HUES48 (cell line): ENCODE results near the gene LAMB2.

ENCODE experiments used
- H3K27ac ChIP-seq: one replicate; pipeline ENCODE4 v1.7.0; 2013; ENCODE audit warnings: low read depth, low read length, inconsistent platforms
- H3K27me3 ChIP-seq: 2 replicates; pipeline ENCODE4 v1.6.1; 2013; ENCODE audit warnings: mild to moderate bottlenecking, low read length; ENCODE audit not compliant: control insufficient read depth, insufficient read depth
- H3K36me3 ChIP-seq: 2 replicates; pipeline ENCODE4 v1.6.1; 2013; ENCODE audit warnings: low read length; ENCODE audit not compliant: control insufficient read depth, insufficient read depth
- H3K4me1 ChIP-seq: 2 replicates; pipeline ENCODE4 v1.6.1; 2013; ENCODE audit warnings: mild to moderate bottlenecking, low read length; ENCODE audit not compliant: control insufficient read depth, insufficient read depth
- H3K4me3 ChIP-seq: 2 replicates; pipeline ENCODE4 v1.5.1; 2013; ENCODE audit warnings: mild to moderate bottlenecking, low read depth, low read length
- H3K9ac ChIP-seq: 2 replicates; pipeline ENCODE4 v1.6.1; 2013; ENCODE audit warnings: mild to moderate bottlenecking, low read depth, low read length, moderate library complexity
- H3K9me3 ChIP-seq: 2 replicates; pipeline ENCODE4 v1.6.1; 2013; ENCODE audit warnings: low read length; ENCODE audit not compliant: control insufficient read depth, insufficient read depth

The LAMB2 gene

DNA sequence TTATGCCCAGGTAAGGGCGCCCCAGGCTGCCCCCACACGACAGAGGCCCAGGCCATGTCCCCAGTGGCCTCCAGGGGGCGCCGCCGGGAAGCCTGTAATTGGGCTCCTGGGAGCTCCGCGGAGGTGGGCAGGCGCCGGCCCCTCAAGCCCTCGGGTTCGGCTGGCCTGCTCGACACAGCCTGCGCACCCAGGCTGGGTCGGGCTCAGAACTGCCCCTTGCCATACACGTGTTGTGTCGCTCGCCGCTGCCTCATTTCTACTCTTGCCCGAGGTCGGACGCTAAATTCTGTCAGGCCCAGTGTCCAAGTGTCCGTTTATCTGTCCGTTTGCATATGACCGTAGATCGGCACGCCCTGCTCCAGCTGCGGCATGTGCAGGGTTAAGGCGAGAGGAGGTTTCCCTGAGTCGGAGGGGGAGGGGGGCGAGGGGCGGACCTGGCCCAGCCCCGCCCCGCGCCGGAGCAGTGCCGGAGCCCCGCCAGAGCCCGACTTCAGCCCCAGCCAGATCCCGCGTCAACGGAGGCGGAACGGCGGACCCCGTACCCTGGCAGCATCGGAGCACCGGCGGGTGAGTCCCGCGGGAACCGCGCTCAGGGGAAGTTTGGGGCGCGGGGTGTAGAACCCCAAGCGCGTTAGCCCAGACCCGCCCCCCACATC lies 38.4 kb upstream of the LAMB2 start, which contains the start of gene KLHDC8B:
KLHDC8B (plus strand) TSS at position 480 of the 656 bp plus-strand sequence. CDS start 1,172 bp downstream, outside the sequence.
- H3K36me3 ChIP-seq = no peaks in the 10 kb centered on the region; the same call in 1 of the 2 replicates
- no peaks in the 10 kb centered on the region for H3K9me3 ChIP-seq
- H3K9ac ChIP-seq = peak within 1 kb of the TSS; percentile 70
- H3K27ac ChIP-seq = peak within 1 kb of the TSS; percentile 69
- H3K4me3 ChIP-seq = peak within 1 kb of the TSS; percentile 88
- H3K27me3 ChIP-seq = no peaks in the 10 kb centered on the region; the same call in 1 of the 2 replicates
- H3K4me1 ChIP-seq = peaks cover 14% of the 10 kb centered on the region

DNA sequence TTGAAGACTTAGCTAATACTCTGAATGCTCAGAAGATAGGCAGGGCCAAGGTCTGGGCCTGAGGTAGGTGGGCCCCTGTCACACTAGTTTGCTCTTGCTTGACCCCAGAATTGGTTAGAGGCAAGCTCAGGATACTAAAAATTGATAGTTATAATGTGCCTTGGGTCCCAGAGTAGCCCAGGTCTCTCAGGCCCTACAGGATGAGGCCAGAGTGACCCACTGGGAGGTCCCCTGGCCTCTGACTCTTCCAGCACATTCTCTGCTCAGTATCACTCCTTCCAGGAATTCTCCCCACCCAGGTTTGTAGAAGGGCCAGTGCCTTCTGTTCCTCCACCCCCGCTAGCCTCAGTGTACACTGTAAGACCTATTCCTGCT lies 37.9 kb upstream of the LAMB2 start:
- H3K27me3 ChIP-seq = no peaks in the 10 kb centered on the region; the same call in 1 of the 2 replicates
- H3K9me3 ChIP-seq = no peaks in the 10 kb centered on the region
- no peak overlapping the region for H3K9ac ChIP-seq
- no peaks in the 10 kb centered on the region; the same call in 1 of the 2 replicates for H3K36me3 ChIP-seq
- no peak overlapping the region for H3K4me3 ChIP-seq
- peaks cover 15% of the 10 kb centered on the region for H3K4me1 ChIP-seq
- H3K27ac ChIP-seq = no peak overlapping the region

GRCh38 chr3:49166752-49167556 lies 34.1 kb upstream of the LAMB2 start:
- peaks cover 13% of the 10 kb centered on the region for H3K4me1 ChIP-seq
- H3K9me3 ChIP-seq = no peaks in the 10 kb centered on the region
- H3K36me3 ChIP-seq = peaks cover 22% of the 10 kb centered on the region
- peak overlapping the region; percentile 84 for H3K4me3 ChIP-seq
- H3K27ac ChIP-seq = no peak overlapping the region
- 0 out of 2 replicates have a peak overlapping the region, but pooled peaks have one; percentile 42 for H3K9ac ChIP-seq
- no peaks in the 10 kb centered on the region; the same call in 1 of the 2 replicates for H3K27me3 ChIP-seq

GRCh38 chr3:49165771-49166751 lies 33.2 kb upstream of the LAMB2 start, which contains the start of gene CCDC71:
CCDC71 (minus strand) TSS chr3:49166331; CDS start chr3:49164208, 2,123 bp downstream.
- H3K4me3 ChIP-seq = peak within 1 kb of the TSS; percentile 84
- peak within 1 kb of the TSS; percentile 69 for H3K27ac ChIP-seq
- no peaks in the 10 kb centered on the region for H3K9me3 ChIP-seq
- peak within 1 kb of the TSS; percentile 84 for H3K9ac ChIP-seq
- peaks cover 22% of the 10 kb centered on the region for H3K36me3 ChIP-seq
- peaks cover 13% of the 10 kb centered on the region for H3K4me1 ChIP-seq
- H3K27me3 ChIP-seq = no peaks in the 10 kb centered on the region

GRCh38 chr3:49164983-49165720 lies 32.3 kb upstream of the LAMB2 start:
- Histone ChIP-seq H3K9me3 (no peaks in the 10 kb centered on the region), H3K4me1 (peaks cover 13% of the 10 kb centered on the region), H3K27ac (peak overlapping the region; percentile 69), H3K36me3 (peaks cover 22% of the 10 kb centered on the region), H3K9ac (peak overlapping the region; percentile 84), H3K27me3 (no peaks in the 10 kb centered on the region), H3K4me3 (peak overlapping the region; percentile 84)

GRCh38 chr3:49163609-49164008 lies 30.8 kb upstream of the LAMB2 start:
- H3K27ac ChIP-seq = no peak overlapping the region
- H3K9me3 ChIP-seq = no peaks in the 10 kb centered on the region
- H3K4me3 ChIP-seq = no peak overlapping the region
- no peak overlapping the region for H3K9ac ChIP-seq
- no peaks in the 10 kb centered on the region for H3K27me3 ChIP-seq
- peaks cover 22% of the 10 kb centered on the region for H3K36me3 ChIP-seq
- peaks cover 13% of the 10 kb centered on the region for H3K4me1 ChIP-seq

DNA sequence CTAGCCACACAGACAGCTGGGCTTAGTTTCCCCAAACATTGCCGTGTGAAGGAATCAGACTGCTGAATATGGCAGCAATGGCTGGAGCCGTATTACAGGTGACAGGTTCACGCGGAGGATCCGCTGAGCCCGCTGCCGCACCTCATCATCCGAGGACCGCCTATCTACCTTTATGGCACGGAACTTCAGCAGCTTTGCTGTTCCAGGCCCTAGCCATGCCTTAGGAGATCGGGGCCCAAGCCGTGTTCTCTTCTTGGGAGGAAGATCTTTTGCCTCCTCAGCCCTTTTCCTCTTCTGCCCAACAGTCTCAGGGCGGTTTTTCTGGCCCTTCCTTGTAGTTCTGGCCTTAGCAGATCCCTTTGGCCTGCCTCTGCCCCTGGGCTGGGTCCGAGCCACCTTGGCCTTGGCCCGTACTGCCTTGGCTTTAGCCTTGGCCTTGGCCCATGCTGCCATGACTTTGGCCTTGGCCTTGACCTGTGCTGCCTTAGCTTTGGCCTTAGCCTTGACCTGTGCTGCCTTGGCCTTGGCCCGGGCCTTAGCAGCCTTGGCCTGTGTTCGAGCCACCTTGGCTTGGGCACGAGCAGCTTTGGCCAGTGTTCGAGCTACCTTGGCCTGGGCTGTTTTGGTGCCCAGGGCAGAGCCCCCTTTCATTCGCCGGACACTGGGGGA lies 30.0 kb upstream of the LAMB2 start:
- Histone ChIP-seq H3K27me3 (no peaks in the 10 kb centered on the region), H3K27ac (no peak overlapping the region), H3K9ac (no peak overlapping the region), H3K9me3 (no peaks in the 10 kb centered on the region), H3K4me3 (no peak overlapping the region), H3K4me1 (peaks cover 13% of the 10 kb centered on the region), H3K36me3 (peaks cover 22% of the 10 kb centered on the region)

- Histone ChIP-seq H3K4me3 (no peak overlapping the region), H3K27me3 (no peaks in the 10 kb centered on the region), H3K36me3 (peaks cover 22% of the 10 kb centered on the region), H3K4me1 (peaks cover 13% of the 10 kb centered on the region), H3K27ac (no peak overlapping the region), H3K9ac (no peak overlapping the region), H3K9me3 (no peaks in the 10 kb centered on the region)
Observed at GRCh38 chr3:49161808-49162530, 29.1 kb upstream of the LAMB2 start.

- Histone ChIP-seq H3K27ac (no peak overlapping the region), H3K9me3 (no peaks in the 10 kb centered on the region), H3K4me3 (no peak overlapping the region), H3K36me3 (peaks cover 22% of the 10 kb centered on the region), H3K27me3 (no peaks in the 10 kb centered on the region), H3K9ac (no peak overlapping the region), H3K4me1 (0 out of 2 replicates have a peak, but pooled peaks cover 6% of the 10 kb centered on the region)
Observed at GRCh38 chr3:49161197-49161596, 28.3 kb upstream of the LAMB2 start.
